GM21737 (cell line): ENCODE measurements around the gene ECT2.
"Not testable (repeated sequence)": the region's sequence is repeated elsewhere in the genome, so short reads cannot be mapped to it uniquely, and the experiment has no call there.

Source experiments
- ATAC-seq: cut with Tn5 transposase; IDR thresholded peaks from one replicate; pipeline ENCODE4 v1.9.1; 2021; ENCODE audit warnings: mild to moderate bottlenecking, moderate library complexity; ENCODE audit not compliant: unreplicated experiment

Gene ECT2

GRCh38 chr3:172855037-172855436 lies 104.5 kb downstream of the ECT2 start:
- ATAC-seq = no peak

- ATAC-seq = no peak
Measured at GRCh38 chr3:172856795-172857742, 106.5 kb downstream of the ECT2 start.

GRCh38 chr3:172859041-172859440 lies 108.5 kb downstream of the ECT2 start:
- no peak for ATAC-seq

DNA sequence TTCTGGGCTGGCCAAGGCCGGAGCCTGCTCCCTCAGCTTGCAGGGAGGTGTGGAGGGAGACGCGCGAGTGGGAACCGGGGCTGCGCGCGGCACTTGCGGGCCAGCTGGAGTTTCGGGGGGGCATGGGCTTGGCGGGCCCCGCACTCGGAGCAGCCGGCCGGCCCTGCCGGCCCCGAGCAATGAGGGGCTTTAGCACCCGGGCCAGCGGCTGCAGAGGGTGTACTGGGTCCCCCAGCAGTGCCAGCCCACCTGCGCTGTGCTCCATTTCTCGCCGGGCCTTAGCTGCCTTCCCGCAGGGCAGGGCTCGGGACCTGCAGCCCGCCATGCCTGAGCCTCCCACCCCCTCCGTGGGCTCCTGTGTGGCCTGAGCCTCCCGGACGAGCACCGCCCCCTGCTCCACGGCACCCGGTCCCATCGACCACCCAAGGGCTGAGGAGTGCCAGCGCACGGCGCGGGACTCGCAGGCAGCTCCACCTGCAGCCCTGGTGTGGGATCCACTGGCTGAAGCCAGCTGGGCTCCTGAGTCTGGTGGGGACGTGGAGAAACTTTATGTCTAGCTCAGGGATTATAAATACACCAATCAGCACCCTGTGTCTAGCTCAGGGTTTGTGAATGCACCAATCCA lies 116.3 kb downstream of the ECT2 start:
- ATAC-seq = not testable (repeated sequence)

DNA sequence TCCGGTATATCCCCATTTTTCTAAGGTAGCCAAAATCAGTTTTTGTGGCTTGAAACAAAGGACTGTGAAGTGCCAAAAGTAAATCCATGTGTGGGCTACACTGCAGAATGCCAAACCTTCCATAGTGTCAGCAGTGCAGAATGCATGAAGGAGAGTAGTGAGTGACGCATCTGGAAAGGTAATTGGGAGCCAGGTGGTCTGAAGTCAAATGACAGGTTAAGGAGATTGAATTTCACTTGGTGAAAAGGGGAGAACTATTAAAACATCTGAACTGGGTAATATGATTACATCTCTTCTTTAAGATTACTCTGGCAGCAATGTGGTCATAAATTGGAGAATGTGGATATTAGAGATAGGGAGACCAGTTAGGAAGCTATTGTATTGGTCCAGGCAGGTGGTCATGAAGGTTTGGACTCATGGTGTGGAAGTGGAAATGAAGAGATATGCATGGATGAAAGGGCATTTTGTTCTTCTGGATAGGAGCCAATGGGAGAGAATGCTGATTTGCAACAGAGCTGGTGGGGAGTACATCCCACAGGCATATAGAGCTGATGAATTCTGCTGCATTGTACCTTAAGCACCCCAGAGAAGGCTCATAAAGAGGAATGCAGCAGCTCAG lies 118.2 kb downstream of the ECT2 start:
- no peak for ATAC-seq

DNA sequence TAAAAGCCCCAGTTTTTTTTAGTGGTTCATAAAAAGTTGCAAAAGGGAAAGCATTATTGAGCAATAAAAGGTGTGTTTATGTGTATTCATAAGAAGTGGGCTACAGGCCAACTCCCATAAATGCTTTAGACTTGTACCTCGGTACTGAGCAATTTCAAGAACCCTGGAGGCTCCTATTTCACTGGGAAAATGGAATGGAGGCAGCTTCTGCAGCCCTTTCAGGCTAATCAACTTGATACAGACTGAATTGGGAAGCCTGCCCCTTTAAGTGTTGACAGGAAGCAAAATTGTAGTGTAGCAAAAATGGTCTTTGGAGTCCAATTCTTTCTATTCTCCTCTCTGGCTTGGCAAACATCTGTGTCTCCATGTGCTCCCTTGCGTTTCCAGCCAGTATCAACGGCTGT lies 118.8 kb downstream of the ECT2 start:
- no peak for ATAC-seq

- no peak for ATAC-seq
Measured at GRCh38 chr3:172869784-172870518, 119.4 kb downstream of the ECT2 start.
